CD4-positive, CD25-positive, alpha-beta regulatory T cell (primary cell): ENCODE results near the gene TPRG1. TPM values are rescaled to one million over a fixed set of nuclear protein-coding genes. Genes with fewer than 3 reads are reported as not detected.

Experiments
- ATAC-seq, 2 donors: fragments of 150-1000 bp; cut with Tn5 transposase; one replicate each; pipeline ENCODE4 v1.10.0; 2021; ENCODE audit warnings: low read depth in 2 of 2, moderate number of reproducible peaks in 2 of 2, moderate library complexity in 1 of 2
- DNase-seq, 3 donors: peaks; one replicate each; pipeline versions ENCODE4 v3.0.0 to v3.0.0-alpha.2; 2012 to 2022; ENCODE audit warnings: mixed read lengths in 1 of 3
- H3K27ac ChIP-seq: one replicate; pipeline ENCODE4 v1.7.0; 2013; ENCODE audit warnings: mild to moderate bottlenecking, low read length; ENCODE audit not compliant: insufficient read depth, poor library complexity, severe bottlenecking
- H3K27me3 ChIP-seq: one replicate; pipeline ENCODE4 v1.7.0; 2013; ENCODE audit warnings: low read length; ENCODE audit not compliant: control insufficient read depth, insufficient read depth
- H3K36me3 ChIP-seq: one replicate; pipeline ENCODE4 v1.7.0; 2013; ENCODE audit warnings: mild to moderate bottlenecking, low read length, moderate library complexity; ENCODE audit not compliant: control insufficient read depth, insufficient read depth
- H3K4me1 ChIP-seq: 2 replicates; pipeline ENCODE4 v1.7.0; 2013; ENCODE audit warnings: mild to moderate bottlenecking, low read length; ENCODE audit not compliant: insufficient read depth, control insufficient read depth, poor library complexity, severe bottlenecking
- H3K4me3 ChIP-seq: one replicate; pipeline ENCODE4 v1.7.0; 2013; ENCODE audit warnings: low read depth, mild to moderate bottlenecking, low read length, moderate library complexity
- H3K9me3 ChIP-seq, 2 experiments: 1 replicate in 1 of 2; 2 replicates in 1 of 2; pipeline ENCODE4 v1.7.0; 2013; ENCODE audit warnings: low read length in 2 of 2, mild to moderate bottlenecking in 1 of 2, moderate library complexity in 1 of 2; ENCODE audit not compliant: control insufficient read depth in 2 of 2
- H3K27ac Mint-ChIP-seq, 3 donors: one replicate each; pipeline ENCODE4 v1.8.0; 2020 to 2022; ENCODE audit warnings: mild to moderate bottlenecking in 3 of 3, mixed read lengths in 3 of 3, moderate library complexity in 2 of 3
- H3K27me3 Mint-ChIP-seq: one replicate; pipeline ENCODE4 v1.8.0; 2022; ENCODE audit warnings: mild to moderate bottlenecking, mixed read lengths
- H3K36me3 Mint-ChIP-seq: one replicate; pipeline ENCODE4 v1.8.0; 2020; ENCODE audit warnings: mixed read lengths
- H3K4me1 Mint-ChIP-seq, 4 donors: one replicate each; pipeline ENCODE4 v1.8.0; 2020 to 2022; ENCODE audit warnings: mixed read lengths in 4 of 4, mild to moderate bottlenecking in 1 of 4
- H3K4me3 Mint-ChIP-seq, 4 donors: one replicate each; pipeline ENCODE4 v1.8.0; 2020 to 2022; ENCODE audit warnings: mild to moderate bottlenecking in 4 of 4, mixed read lengths in 4 of 4, moderate library complexity in 3 of 4
- H3K9me3 Mint-ChIP-seq, 7 donors: one replicate each; pipeline ENCODE4 v1.8.0; 2020 to 2022; ENCODE audit warnings: mixed read lengths in 7 of 7, mild to moderate bottlenecking in 3 of 7, moderate library complexity in 2 of 7
- polyA plus RNA-seq, 4 donors: library from polyadenylated mRNA; unstranded; fragments of 300-500 nt; fragmentation: Illumina TruSeq; gene quantifications; one replicate each; pipeline ENCODE4 v1.2.3, GENCODE V29; 2021
- total RNA-seq: library from RNA; stranded (reverse); gene quantifications from one replicate; pipeline ENCODE4 v1.2.3, GENCODE V29; 2022

TPRG1 gene
- total and polyA plus RNA-seq, 5 donors from 2014 or later = 1.5 to 10.8 (median 3.8) TPM

GRCh38 chr3:189298469-189299375, 127.0 kb downstream of the TPRG1 start:
- Histone ChIP-seq H3K27me3 (no peaks in the 10 kb centered on the region), H3K4me3 (no peak overlapping the region), H3K27ac (no peak overlapping the region), H3K4me1 (peaks cover 3% of the 10 kb centered on the region), H3K36me3 (no peaks in the 10 kb centered on the region), H3K9me3 (no peaks in the 10 kb centered on the region)
- ATAC-seq (no peak), DNase-seq (peak in 1 of 3 donors; percentile 66)
- H3K27ac Mint-ChIP-seq = peak overlapping the region in 1 of 3 donors; percentile 1
- peaks cover 0 to 5% (median 0%) of the 10 kb centered on the region in 7 donors for H3K9me3 Mint-ChIP-seq
- no peaks in the 10 kb centered on the region for H3K27me3 Mint-ChIP-seq
- peaks cover 5% of the 10 kb centered on the region for H3K36me3 Mint-ChIP-seq
- peak overlapping the region in 1 of 4 donors; percentile 18 for H3K4me3 Mint-ChIP-seq
- peaks cover 7 to 29% (median 16%) of the 10 kb centered on the region in 4 donors for H3K4me1 Mint-ChIP-seq

GRCh38 chr3:189300345-189300744, 128.6 kb downstream of the TPRG1 start:
- H3K27me3 ChIP-seq = no peaks in the 10 kb centered on the region
- no peaks in the 10 kb centered on the region for H3K36me3 ChIP-seq
- no peak overlapping the region for H3K4me3 Mint-ChIP-seq
- H3K27ac Mint-ChIP-seq = peak overlapping the region in 1 of 3 donors; percentile 11
- H3K27me3 Mint-ChIP-seq = no peaks in the 10 kb centered on the region
- H3K4me3 ChIP-seq = no peak overlapping the region
- H3K4me1 ChIP-seq = peaks cover 6% of the 10 kb centered on the region
- peaks cover 0 to 5% (median 0%) of the 10 kb centered on the region in 7 donors for H3K9me3 Mint-ChIP-seq
- DNase-seq (no peak), ATAC-seq (no peak)
- peaks cover 11 to 40% (median 22%) of the 10 kb centered on the region in 4 donors for H3K4me1 Mint-ChIP-seq
- H3K27ac ChIP-seq = no peak overlapping the region
- H3K36me3 Mint-ChIP-seq = peaks cover 5% of the 10 kb centered on the region
- no peaks in the 10 kb centered on the region for H3K9me3 ChIP-seq

GRCh38 chr3:189301479-189301878, 129.7 kb downstream of the TPRG1 start:
- Mint-ChIP-seq H3K36me3 (peaks cover 5% of the 10 kb centered on the region), H3K9me3 (peaks cover 0 to 5% (median 0%) of the 10 kb centered on the region in 7 donors), H3K4me3 (no peak overlapping the region), H3K4me1 (peaks cover 13 to 49% (median 31%) of the 10 kb centered on the region in 4 donors), H3K27me3 (no peaks in the 10 kb centered on the region), H3K27ac (no peak overlapping the region)
- Histone ChIP-seq H3K9me3 (no peaks in the 10 kb centered on the region), H3K36me3 (no peaks in the 10 kb centered on the region), H3K27me3 (no peaks in the 10 kb centered on the region), H3K4me1 (peaks cover 9% of the 10 kb centered on the region), H3K27ac (no peak overlapping the region), H3K4me3 (no peak overlapping the region)
- no peak for ATAC-seq
- DNase-seq = no peak

- H3K27me3 Mint-ChIP-seq = no peaks in the 10 kb centered on the region
- H3K9me3 ChIP-seq = no peaks in the 10 kb centered on the region
- no peaks in the 10 kb centered on the region for H3K36me3 ChIP-seq
- ATAC-seq = no peak
- no peak overlapping the region for H3K4me3 ChIP-seq
- peaks cover 9% of the 10 kb centered on the region for H3K4me1 ChIP-seq
- H3K4me1 Mint-ChIP-seq = peaks cover 13 to 42% (median 33%) of the 10 kb centered on the region in 4 donors
- no peak overlapping the region for H3K27ac ChIP-seq
- no peak for DNase-seq
- no peak overlapping the region for H3K27ac Mint-ChIP-seq
- no peaks in the 10 kb centered on the region for H3K27me3 ChIP-seq
- H3K36me3 Mint-ChIP-seq = peaks cover 5% of the 10 kb centered on the region
- H3K4me3 Mint-ChIP-seq = no peak overlapping the region
- H3K9me3 Mint-ChIP-seq = peaks cover 0 to 4% (median 0%) of the 10 kb centered on the region in 7 donors
Measured at GRCh38 chr3:189303584-189303983, 131.8 kb downstream of the TPRG1 start.

GRCh38 chr3:189304465-189305351, 132.9 kb downstream of the TPRG1 start:
- H3K27me3 Mint-ChIP-seq = no peaks in the 10 kb centered on the region
- no peaks in the 10 kb centered on the region for H3K36me3 ChIP-seq
- no peaks in the 10 kb centered on the region for H3K9me3 ChIP-seq
- peaks cover 10 to 31% (median 29%) of the 10 kb centered on the region in 4 donors for H3K4me1 Mint-ChIP-seq
- peaks cover 5% of the 10 kb centered on the region for H3K4me1 ChIP-seq
- H3K4me3 Mint-ChIP-seq = peak overlapping the region in 2 of 4 donors; percentile 5 to 19
- no peak for ATAC-seq
- DNase-seq = no peak
- H3K27me3 ChIP-seq = no peaks in the 10 kb centered on the region
- H3K9me3 Mint-ChIP-seq = peaks cover 0 to 4% (median 0%) of the 10 kb centered on the region in 7 donors
- H3K36me3 Mint-ChIP-seq = peaks cover 5% of the 10 kb centered on the region
- no peak overlapping the region for H3K4me3 ChIP-seq
- H3K27ac Mint-ChIP-seq = peak overlapping the region; percentile 34 to 81 (median 69)
- no peak overlapping the region for H3K27ac ChIP-seq

- ATAC-seq = no peak
Measured at GRCh38 chr3:189305412-189305811, 133.6 kb downstream of the TPRG1 start.

GRCh38 chr3:189307963-189308362, 136.2 kb downstream of the TPRG1 start:
- DNase-seq (no peak), ATAC-seq (no peak)
- no peak overlapping the region for H3K27ac Mint-ChIP-seq
- no peak overlapping the region for H3K27ac ChIP-seq
- H3K9me3 Mint-ChIP-seq = no peaks in the 10 kb centered on the region
- peaks cover 5% of the 10 kb centered on the region for H3K4me1 ChIP-seq
- no peaks in the 10 kb centered on the region for H3K27me3 Mint-ChIP-seq
- H3K4me3 Mint-ChIP-seq = no peak overlapping the region
- H3K36me3 Mint-ChIP-seq = no peaks in the 10 kb centered on the region
- no peaks in the 10 kb centered on the region for H3K36me3 ChIP-seq
- H3K27me3 ChIP-seq = no peaks in the 10 kb centered on the region
- no peaks in the 10 kb centered on the region for H3K9me3 ChIP-seq
- H3K4me3 ChIP-seq = no peak overlapping the region
- peaks cover 3 to 23% (median 21%) of the 10 kb centered on the region in 4 donors for H3K4me1 Mint-ChIP-seq

More at GRCh38 chr3:189305412-189305811, 133.6 kb downstream of the TPRG1 start:
- Histone ChIP-seq H3K27ac (no peak overlapping the region), H3K36me3 (no peaks in the 10 kb centered on the region), H3K9me3 (no peaks in the 10 kb centered on the region), H3K4me3 (no peak overlapping the region), H3K4me1 (peaks cover 5% of the 10 kb centered on the region), H3K27me3 (no peaks in the 10 kb centered on the region)
- Mint-ChIP-seq H3K4me3 (no peak overlapping the region), H3K27me3 (no peaks in the 10 kb centered on the region), H3K9me3 (peaks cover 0 to 4% (median 0%) of the 10 kb centered on the region in 7 donors), H3K27ac (peak overlapping the region in 1 of 3 donors; percentile 69), H3K36me3 (peaks cover 5% of the 10 kb centered on the region), H3K4me1 (peaks cover 8 to 30% (median 28%) of the 10 kb centered on the region in 4 donors)
- DNase-seq = peak in 1 of 3 donors; percentile 29
